NCI-H1694 (cell line): ENCODE results near the gene PM20D1.
"Not testable (repeated sequence)": the region's sequence is repeated elsewhere in the genome, so short reads cannot be mapped to it uniquely, and the experiment has no call there.

Experiments
- DNase-seq: peaks from one replicate; lab custom pipeline; 2025; lab: John Stamatoyannopoulos, UW

The PM20D1 gene

DNA sequence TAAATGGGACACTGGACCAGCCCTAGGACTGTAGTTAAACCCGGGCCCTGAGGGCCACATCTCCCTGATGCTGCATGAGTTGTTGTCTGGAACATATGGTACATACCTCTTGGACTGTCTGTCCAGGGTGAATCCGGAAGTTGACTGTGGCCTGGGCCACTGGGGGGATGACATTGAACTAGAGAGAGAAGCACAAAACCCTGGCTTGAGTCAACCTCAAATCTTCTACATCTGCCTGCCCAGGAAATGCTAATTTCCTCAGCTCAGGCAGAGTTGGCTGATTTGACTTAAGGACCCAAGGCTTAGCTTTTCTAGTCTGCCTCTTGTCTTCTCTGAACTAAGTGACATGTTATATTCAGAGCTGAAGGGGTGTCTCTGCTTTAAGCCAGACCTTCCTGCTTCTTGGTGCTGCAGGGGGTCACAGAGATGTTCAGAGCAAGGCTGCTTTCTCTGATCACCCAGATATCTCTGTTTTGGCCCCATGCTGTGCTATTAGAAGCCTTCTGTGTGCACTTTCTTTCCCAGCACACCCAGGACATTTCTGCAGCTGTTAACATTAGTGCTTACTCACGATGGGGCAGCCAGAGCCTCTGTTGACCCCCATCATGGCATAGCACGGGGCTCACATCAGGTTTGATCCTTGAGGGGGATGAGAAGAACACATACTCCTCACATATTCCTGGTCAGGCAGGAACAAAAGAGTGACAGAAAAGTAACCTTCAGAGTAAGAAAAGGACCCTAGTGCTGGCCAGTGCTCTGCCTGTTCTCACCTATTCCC lies 9.6 kb downstream of the PM20D1 start:
- no peak for DNase-seq

DNA sequence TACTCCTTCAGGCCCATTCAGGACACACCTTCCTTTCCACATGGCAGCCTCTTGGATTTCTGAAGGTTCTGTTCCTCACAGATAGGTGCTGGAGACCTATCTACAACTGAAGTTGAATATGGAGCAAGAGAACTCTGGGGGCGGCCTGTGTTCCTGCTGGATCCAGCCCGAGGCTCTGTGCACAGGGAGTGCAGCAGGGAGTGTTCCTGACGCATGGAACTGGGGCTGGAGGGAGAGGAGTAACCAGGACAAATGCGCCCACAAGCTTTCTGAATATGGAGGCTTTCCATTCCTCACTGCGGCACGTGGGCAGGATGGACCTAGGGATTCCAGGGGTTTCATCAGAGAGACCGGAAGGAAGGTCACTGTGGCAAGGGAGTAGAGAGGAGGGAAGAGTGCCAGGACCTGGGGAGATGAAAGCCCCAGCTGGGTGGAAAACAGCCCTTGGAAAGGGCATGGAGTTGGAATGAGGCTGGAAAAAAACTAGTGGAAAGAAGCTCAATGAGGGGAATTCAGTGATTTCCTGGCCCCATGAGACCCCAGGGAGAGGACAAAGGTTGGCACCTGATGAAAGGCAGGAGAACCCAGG lies 12.5 kb downstream of the PM20D1 start:
- no peak for DNase-seq

DNA sequence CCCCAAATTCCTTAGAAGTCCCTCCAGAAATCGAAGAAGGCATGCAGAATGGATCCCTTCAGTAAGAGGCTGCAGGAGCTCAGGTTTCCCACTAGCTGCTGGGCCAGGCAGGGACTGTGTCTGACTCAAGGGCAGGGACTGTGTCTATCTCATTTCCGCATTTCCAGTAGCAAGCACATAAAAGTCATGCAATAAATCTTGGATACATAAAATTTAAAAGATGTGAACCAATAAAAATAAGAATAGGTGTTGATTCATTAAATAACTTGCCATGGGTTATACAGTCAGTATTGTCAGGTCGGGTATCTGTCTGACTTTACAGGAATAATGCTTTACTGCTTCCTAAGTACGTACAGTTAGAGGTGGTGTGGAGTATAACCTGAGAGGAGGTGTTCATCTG lies 15.2 kb downstream of the PM20D1 start:
- DNase-seq, result no peak

DNA sequence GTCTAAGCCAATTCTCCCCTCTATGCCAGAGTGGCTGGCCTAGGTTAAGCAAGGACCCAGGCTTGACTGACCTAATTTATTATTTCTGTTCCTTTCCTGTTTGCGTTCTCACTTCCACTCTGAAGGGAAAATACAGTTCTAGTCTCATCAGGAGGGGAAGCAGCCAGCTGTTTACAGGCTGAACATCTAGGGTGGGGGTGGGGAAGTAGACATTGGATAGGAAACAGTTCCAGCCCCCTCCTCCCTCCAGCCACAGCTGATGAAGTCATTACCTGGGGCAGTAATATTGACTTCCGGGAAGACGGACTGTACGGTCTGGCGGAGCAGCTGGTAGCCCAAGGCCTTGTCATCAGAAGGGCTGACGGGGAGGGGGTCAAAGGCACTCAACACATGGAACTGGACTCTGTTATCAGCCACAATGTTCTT lies 17.6 kb downstream of the PM20D1 start:
- no peak for DNase-seq

DNA sequence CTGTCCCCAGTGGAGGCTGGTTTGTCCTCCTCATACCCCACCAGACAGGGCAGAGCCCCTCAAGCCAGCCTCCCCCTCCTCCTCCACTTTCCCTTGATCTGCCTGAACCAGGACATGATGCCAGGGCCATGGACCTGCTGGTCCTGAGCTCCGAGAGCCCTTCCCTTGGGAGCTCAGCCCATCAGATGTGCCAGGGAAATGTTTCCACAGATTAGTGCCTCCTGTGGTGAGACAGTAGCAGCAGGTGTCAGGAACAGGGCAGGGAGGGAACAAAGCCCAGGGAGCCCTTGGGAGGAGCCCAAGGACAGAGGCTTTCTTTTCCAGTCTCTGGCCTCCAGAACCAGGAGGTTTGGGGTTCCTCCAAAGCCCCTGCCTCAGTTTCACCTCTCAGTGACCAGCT lies 22.3 kb downstream of the PM20D1 start:
- no peak for DNase-seq

DNA sequence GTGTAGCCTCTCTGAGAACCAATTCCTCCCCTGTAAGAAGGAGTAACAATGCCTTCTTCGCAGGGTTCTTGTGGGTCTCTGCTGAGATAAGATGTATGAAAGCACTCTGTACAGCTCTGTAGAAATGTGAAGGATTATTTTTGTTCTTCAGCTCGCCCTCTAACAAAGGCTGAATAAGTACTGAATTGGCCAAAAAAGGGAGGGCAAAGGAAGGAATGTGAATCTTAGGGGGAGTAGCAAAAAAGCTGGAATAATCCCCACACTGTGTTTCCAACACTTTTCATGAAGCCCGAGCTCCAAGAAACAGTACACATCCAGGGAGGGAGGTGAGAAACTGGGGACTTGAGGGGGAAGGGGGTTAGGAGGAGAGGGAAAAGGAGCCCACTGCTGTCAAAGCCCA lies 22.9 kb downstream of the PM20D1 start:
- DNase-seq, result no peak

DNA sequence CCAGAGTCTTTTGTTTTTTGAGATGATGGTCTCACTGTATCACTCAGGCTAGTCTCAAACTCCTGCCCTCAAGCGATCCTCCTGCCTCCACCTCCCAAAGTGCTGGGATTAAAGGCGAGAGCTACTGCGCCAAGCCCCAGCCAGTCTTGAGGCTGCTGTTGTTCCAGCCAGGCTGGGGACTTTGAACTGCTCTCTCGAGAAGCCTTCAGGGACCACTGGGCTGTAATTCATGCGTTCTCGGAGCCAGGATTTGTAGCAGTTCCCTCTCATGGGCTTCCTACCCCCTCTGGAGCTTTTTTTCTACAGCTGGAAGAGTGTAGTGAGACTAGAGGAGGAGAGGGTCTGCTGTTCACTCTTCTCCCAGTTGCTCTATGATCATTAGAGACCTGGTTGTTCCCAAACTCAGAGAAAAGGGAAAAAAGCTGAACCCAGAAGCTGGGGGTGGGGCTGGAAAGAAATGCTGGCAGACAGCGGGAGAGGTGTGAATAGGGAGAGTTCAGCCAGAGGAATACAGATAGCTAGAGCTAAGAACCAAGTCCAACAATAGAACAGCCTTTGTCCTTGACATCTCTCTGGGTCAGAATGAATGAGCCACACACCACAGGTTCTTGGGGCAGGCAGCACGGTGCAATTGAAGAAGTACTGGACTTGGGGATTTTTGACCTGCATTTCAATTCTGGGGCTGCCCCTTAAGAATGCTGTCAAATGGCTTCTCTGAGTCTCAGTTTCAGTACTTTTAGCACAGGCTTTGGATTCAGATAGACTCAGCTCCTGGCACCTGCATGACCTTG lies 23.7 kb downstream of the PM20D1 start:
- no peak for DNase-seq

DNA sequence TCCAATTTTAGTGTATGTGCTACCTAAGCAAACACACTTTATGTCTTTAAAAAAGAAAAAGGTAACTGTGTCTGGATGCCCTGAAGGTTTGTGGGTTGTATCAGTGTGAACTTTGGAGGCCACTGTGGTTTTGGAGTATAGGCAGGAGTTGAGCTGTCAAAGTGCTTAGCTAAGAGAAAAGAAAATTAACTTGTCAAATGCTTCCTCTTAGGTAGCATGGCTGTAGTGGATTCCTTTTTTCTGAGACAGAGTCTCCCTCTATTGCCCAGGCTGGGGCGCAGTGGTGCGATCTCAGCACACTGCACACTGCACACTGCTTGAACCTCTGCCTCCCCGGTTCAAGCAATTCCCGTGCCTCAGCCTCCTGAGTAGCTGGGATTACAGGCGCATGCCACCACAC lies 25.8 kb downstream of the PM20D1 start:
- DNase-seq, result no peak

DNA sequence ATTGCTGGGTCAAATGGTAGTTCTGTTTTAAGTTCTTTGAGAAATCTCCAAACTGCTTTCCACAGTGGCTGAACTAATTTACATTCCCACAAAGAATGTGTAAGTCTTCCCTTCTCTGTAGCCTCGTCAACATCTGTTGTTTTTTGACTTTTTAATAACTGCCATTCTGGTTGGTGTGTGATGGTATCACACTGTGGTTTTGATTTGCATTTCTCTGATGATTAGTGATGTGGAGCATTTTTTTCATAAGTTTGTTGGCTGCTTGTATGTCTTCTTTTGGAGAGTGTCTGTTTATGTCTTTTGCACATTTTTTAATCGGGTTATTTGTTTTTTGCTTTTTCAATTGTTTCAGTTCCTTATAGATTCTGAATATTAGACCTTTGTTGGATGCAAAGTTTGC lies 26.7 kb downstream of the PM20D1 start:
- not testable (repeated sequence) for DNase-seq

DNA sequence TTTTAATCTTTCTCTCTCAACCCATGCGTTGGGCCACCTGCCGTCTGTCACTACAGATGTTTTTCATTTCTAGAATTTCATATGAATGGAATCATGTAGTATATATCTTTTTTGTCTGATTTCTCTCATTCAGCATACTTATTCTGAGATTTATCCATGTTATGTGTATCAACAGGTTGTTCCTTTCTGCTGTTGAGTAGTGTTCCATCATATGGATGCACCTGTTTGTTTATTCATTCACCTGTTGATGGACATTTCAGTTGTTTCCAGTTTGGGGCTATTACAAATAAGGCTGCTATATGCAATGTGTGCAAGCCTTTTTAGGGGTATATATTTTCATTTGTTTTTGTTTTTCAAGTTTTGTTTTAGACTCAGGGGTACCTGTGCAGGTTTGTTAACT lies 27.5 kb downstream of the PM20D1 start:
- no peak for DNase-seq

DNA sequence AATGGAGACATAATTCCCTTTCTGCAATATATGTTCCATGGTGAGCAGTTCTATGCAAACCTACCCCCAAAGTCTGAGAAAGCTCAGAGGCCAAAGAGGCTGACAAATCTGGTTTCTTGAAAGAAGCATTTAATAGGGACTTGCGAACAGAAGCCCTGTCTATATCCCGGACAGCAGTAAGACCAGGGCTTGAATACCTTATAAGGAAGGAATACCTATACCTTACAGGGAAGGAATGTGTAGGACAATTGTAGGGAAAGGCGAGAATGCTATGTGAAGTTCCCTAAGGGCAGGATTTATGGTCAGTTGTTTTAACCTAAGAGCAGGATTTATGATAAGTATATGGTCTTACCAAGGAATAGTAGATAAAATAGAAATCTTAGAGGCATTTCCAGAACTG lies 31.9 kb downstream of the PM20D1 start:
- no peak for DNase-seq

DNA sequence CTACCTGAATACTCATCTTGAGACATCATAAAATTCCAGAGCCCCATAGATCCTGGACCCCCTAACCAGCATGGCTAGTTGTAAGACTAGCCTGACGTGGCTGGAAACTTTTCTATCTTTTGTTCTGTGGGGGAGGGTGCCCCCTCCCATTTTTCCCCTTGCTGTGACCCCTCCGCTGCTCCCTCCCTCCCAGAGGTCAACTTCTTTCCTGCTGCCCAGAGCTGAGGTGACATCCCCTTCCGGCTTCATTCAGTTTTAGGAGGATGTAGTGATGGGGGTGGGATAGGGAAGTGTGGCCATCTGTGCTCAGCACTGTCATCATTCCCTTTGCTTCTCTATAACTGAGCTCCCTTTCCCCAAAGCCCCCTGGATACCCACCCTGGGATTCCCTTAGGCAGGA lies 32.6 kb downstream of the PM20D1 start:
- DNase-seq, result no peak

DNA sequence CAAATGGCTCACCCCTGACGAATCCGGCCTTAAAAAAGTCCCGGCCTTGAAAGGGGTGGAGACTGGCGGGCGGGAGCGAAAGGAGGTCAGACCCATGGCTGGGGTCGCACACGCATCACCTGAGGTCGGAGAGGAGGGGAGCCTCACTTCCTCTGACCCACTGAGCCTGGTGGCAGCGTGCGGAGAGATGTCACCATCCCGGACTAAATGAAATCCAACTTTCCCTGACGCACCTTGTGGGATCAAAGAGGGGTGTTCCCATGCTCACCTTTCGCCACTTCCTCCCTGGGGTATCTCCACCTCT lies 36.2 kb downstream of the PM20D1 start:
- DNase-seq, result no peak

DNA sequence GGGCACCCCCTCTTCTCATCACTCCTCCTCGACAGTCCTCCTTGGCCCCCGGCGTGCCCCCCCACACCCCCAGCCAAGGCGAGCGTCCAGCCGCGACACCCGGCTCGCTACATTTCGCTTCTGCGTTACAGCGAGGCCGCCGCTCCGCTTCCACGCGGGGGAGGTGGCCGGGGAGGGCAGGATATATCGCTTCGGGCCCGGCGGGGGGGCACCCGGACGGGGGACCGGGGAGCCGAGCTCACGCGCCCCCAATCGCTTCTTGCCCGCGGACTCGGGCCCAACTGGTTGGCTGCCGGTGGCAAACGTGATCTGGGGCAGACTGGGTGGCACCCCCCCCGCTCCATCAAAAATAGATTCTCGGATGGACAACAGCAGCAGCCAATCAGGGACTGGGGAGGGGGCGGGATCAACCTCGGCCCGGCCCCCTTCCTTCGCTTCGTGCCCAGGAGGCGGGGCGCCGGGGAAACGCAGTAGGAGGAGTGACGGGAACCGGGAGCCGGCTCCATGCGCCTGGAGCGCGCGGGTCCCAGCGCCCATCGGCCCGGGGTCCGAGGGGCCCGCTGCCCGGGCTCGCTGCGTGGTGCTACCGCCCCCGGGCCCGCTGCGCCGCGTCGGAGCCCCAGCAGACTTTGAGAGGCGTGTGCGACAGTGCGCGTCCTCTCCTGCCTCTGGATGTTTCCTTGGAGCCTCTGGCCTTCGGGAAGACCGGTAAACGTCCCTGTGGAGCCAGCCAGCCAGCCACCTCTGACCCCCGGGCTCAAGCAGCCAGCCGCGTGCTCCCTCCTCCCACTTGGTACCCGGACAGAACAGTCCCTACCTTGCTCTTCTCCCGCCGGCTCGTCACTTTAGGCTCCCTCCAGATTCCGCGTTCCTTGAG lies 36.8 kb downstream of the PM20D1 start, which contains the start of gene SLC41A1:
Gene SLC41A1 (minus strand): TSS at position 321 of the 877 bp plus-strand sequence. CDS start 2,757 bp downstream, outside the sequence.
- peak; percentile 87 for DNase-seq

DNA sequence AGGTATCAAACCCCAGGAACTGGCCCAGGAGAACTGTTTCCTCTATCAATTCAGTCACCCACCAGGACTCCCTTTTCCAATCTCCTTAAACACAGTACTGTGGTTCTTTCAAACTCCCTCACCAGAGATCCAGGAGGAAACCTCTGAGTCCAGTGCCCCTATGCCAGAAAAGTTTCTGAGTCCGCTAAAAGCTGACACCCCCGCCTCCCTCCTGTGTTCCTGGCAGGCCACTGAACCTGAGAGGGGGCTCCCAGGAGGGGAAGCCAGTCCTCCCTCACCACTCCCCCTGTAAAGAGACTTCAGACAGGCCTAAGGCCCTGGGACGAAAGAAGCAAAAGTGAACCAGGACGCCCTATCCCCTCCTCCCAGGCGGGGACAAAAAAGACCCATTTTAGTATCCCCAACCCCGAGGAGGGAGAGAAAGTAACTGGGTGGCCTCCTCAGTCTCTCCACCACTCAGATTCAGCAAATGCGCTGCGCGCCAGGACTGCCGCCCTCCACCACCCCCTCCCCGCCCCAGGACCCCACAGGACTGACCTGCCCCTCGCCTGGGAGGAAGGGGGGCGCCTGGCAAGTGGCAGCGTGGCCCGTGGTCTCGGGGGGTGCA lies 37.6 kb downstream of the PM20D1 start:
- peak; percentile 10 for DNase-seq

DNA sequence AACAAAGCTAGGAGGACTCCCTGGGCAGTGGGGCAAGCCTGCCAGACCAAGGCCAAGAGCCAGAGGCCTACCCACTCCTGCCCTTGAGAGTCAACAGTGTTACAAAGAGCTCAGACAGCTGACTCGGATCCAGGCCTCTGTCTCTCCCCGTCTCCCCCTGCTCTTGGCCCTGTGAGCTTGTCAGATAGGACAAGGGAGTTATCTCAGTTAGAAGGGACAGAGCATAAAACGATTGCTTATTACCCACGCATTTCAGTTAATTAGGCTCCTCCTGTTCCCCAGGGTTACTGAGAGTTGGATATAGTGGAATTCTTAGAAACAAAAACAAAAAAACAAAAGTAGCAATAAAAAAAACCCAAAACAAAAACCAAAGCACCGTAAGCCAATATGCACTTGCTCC lies 38.3 kb downstream of the PM20D1 start:
- no peak for DNase-seq

DNA sequence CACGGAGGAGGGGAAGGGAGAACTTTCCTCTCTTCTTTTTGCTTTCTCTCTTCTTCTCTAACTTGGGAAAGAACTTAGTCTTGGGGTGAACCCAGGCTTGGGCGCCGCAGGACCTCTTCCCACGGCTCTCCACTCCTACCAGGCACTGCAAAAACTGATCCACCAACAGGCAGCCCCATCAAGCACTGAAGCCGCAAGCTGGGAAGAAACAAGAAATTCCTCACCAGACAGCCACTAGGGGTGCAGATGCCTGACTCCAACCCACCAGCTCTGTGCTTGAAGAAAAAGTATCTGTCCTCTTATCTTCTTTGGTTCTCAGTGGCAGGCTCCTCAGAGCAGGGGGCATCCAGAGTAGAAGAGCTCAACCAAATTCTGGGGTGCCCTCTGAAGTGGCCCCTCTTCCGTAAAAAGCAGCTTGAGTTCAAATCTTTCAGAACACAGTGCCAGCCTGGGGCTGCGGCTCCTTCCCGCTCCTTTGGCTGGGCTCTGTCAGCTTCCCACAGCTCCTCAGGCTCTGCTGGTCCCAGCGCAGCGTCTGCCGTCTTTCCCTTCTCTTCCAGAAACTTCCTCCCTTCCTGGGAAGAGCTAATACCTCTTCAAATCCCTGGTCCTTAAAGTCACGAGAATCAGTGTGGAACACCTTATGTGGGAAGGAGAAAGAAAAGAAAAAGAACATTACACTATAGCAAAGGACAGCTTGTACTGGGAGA lies 39.3 kb downstream of the PM20D1 start:
- no peak for DNase-seq

DNA sequence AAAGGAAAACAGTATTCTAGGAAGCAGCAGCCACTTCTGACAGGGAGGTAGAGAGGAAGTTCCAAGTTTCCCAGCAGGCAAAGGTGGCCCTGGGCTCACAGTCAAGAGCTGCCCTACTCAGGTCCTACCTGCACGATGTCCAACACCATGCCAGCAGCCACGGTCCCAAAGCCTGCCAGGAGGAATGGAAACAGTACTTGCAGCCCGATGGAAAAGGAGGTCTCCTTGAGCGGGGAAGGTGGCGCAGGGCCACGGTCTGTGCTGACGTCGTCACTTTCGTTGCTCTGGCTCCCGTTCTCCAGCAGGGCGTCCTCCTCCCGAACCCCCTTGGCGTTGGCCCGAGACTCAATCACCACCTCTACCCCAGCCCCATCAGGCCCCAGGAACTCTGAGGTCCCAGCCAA lies 40.0 kb downstream of the PM20D1 start:
- DNase-seq, result no peak

DNA sequence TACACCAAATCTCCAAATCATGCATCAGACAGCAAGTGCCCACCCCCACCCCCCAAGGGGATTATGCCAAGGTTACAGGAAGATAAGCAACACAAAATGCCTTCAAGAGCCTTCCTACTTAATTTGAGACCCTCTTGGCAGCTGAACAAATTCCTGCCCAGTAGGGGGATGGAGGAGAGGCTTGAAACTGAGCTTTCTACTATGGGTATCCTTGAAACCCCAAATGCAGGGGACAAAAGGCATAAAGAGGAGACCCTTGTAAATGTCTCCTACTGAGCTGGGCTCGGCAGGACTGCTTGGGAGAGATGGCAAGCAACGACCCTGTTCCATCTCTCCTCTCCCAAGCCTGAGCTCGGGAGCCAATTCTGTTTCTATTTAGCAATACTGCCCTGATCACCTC lies 40.5 kb downstream of the PM20D1 start:
- DNase-seq, result no peak

DNA sequence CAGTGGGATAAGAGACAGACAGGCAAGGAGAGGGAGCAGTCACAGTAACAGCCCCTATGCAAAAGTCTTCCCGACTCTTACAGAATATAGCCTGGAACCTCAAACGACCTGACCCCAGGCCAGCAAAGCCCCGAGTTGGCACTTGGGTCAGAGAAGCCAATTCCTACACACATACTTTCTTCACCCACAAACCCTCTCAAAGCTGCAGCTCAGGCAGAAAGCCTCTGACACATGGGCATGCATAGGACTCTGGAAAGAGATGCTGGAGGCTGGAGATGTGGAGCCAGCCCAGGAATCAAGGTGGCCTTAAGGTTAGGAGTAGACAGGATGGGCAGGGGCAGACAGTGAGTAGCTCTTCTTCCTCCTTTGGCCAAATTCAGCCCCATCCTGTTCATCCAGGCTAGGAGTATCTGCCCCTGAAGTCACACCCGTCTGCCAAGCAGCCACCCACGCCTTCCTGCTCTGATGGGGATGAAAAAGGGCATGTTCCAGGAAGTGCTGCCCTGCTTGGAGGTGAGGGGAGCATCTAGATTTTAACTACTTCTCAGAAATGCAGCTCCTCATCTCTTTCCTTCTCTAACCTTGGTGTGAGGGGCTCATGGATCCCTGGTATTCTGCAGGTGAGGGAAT lies 44.7 kb downstream of the PM20D1 start:
- no peak for DNase-seq

DNA sequence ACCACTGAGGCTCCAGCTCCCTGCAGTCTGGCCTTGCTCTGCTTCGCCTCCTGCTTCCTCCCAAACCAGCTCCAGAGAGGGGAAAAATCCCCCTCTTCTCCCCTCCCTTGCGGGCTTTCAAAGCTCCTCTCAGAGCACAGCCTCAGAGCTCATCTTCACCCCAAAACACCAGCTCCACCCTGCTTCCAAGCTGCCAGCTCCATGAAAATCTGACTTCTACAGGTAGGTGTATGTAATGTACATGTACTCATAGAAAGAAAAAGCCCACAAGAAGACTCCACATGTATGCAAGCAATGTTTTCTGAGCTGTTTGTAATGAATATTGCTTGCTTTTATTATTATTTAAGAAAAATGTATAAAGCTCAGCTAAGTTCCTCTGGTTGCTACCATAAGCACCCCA lies 45.3 kb downstream of the PM20D1 start:
- DNase-seq, result no peak
